MM.1S (cell line): Measurements from ENCODE around the gene SERBP1.

Experiments used
- EZH2 ChIP-seq: fragments of 300-600 bp; sonication (generic); optimal IDR thresholded peaks from 2 replicates; pipeline ENCODE3; 2017; ENCODE audit warnings: low read depth, mild to moderate bottlenecking, antibody characterized with exemption, low read length, mixed read lengths
- TF ChIP-seq, protein P1 (sequence below): fragments of 300-600 bp; sonication (generic); IDR thresholded peaks from 2 replicates; pipeline ENCODE4 v1.5.1; 2016; ENCODE audit warnings: antibody characterized with exemption, low read length, mixed read lengths

DNA sequence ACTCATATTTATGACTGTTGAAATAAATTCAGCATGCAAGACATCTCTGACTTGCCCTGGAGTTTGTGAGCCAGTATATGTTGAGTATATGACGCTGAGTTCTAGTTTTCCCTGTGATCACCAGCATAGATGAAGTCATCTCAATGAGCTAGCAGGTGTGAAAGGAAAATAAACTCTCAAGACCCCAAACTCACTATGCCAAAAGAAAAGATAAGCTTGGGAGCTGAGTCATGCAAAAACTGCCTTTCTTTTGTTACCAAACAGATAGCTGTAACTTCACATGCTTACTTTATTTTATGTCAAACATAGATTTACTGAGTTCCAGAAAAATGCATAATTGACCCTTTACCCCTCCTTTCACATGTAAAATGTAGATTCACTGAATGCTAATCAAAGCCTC is 52.9 kb downstream of the SERBP1 start:
- TF ChIP-seq, protein P1, sequence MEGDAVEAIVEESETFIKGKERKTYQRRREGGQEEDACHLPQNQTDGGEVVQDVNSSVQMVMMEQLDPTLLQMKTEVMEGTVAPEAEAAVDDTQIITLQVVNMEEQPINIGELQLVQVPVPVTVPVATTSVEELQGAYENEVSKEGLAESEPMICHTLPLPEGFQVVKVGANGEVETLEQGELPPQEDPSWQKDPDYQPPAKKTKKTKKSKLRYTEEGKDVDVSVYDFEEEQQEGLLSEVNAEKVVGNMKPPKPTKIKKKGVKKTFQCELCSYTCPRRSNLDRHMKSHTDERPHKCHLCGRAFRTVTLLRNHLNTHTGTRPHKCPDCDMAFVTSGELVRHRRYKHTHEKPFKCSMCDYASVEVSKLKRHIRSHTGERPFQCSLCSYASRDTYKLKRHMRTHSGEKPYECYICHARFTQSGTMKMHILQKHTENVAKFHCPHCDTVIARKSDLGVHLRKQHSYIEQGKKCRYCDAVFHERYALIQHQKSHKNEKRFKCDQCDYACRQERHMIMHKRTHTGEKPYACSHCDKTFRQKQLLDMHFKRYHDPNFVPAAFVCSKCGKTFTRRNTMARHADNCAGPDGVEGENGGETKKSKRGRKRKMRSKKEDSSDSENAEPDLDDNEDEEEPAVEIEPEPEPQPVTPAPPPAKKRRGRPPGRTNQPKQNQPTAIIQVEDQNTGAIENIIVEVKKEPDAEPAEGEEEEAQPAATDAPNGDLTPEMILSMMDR = no peak
- no peak for TF ChIP-seq EZH2
